Inflammatory macrophage treated with lipopolysaccharide for 1 hour (primary cell): ENCODE data around the gene SPPL2B.

Source experiments
- DNase-seq, 2 donors: peaks; one replicate each; pipeline ENCODE4 v3.0.0-alpha.2; 2020 to 2022

The SPPL2B gene

GRCh38 chr19:2324220-2324948 lies 4.1 kb upstream of the SPPL2B start:
- no peak for DNase-seq

GRCh38 chr19:2325281-2326046 lies 3.0 kb upstream of the SPPL2B start:
- DNase-seq = no peak

- DNase-seq = no peak
Observed at GRCh38 chr19:2326699-2327360, 1.7 kb upstream of the SPPL2B start.

GRCh38 chr19:2327773-2328400 lies 597 bp upstream of the SPPL2B start:
- peak; percentile 88 to 94 for DNase-seq

GRCh38 chr19:2329149-2329478 lies 630 bp downstream of the SPPL2B start:
- no peak for DNase-seq

GRCh38 chr19:2329501-2329916 lies 1.0 kb downstream of the SPPL2B start:
- no peak for DNase-seq

GRCh38 chr19:2330255-2330631 lies 1.8 kb downstream of the SPPL2B start:
- no peak for DNase-seq

GRCh38 chr19:2330632-2331284 lies 2.3 kb downstream of the SPPL2B start:
- DNase-seq = no peak

- no peak for DNase-seq
Observed at GRCh38 chr19:2331601-2332246, 3.2 kb downstream of the SPPL2B start.

GRCh38 chr19:2332341-2333026 lies 4.0 kb downstream of the SPPL2B start:
- DNase-seq = no peak

- DNase-seq = no peak
Observed at GRCh38 chr19:2333027-2333806, 4.7 kb downstream of the SPPL2B start.

GRCh38 chr19:2333807-2334211 lies 5.3 kb downstream of the SPPL2B start:
- DNase-seq = peak; percentile 15 to 22

GRCh38 chr19:2334426-2334825 lies 5.9 kb downstream of the SPPL2B start:
- DNase-seq = no peak

- no peak for DNase-seq
Observed at GRCh38 chr19:2334986-2335846, 6.7 kb downstream of the SPPL2B start.

GRCh38 chr19:2335848-2336247 lies 7.4 kb downstream of the SPPL2B start:
- DNase-seq = no peak

- DNase-seq = no peak
Observed at GRCh38 chr19:2336528-2337328, 8.2 kb downstream of the SPPL2B start.

GRCh38 chr19:2337329-2337707 lies 8.8 kb downstream of the SPPL2B start:
- DNase-seq = no peak

- DNase-seq = no peak
Observed at GRCh38 chr19:2338055-2338615, 9.7 kb downstream of the SPPL2B start.
